NCI-H2227 (cell line): ENCODE results near the gene STAB2.
"Not testable (repeated sequence)": the region's sequence is repeated elsewhere in the genome, so short reads cannot be mapped to it uniquely, and the experiment has no call there.

Source experiments
- DNase-seq: peaks from one replicate; lab custom pipeline; 2025; ENCODE audit not compliant: unreplicated experiment; lab: John Stamatoyannopoulos, UW

Gene STAB2

GRCh38 chr12:103805655-103806360 is 218.7 kb downstream of the STAB2 start:
- DNase-seq, result no peak

GRCh38 chr12:103806803-103807202 is 219.7 kb downstream of the STAB2 start:
- no peak for DNase-seq

GRCh38 chr12:103807561-103808238 is 220.6 kb downstream of the STAB2 start:
- no peak for DNase-seq

GRCh38 chr12:103808239-103808880 is 221.3 kb downstream of the STAB2 start:
- no peak for DNase-seq

- DNase-seq, result no peak
Observed at GRCh38 chr12:103809154-103809553, 222.1 kb downstream of the STAB2 start.

GRCh38 chr12:103809639-103810038 is 222.6 kb downstream of the STAB2 start:
- DNase-seq, result not testable (repeated sequence)

- no peak for DNase-seq
Observed at GRCh38 chr12:103810111-103810510, 223.0 kb downstream of the STAB2 start.

GRCh38 chr12:103811791-103812190 is 224.7 kb downstream of the STAB2 start:
- no peak for DNase-seq

GRCh38 chr12:103812789-103813188 is 225.7 kb downstream of the STAB2 start:
- no peak for DNase-seq

GRCh38 chr12:103813426-103813825 is 226.4 kb downstream of the STAB2 start:
- DNase-seq, result no peak

- DNase-seq, result no peak
Observed at GRCh38 chr12:103813949-103814348, 226.9 kb downstream of the STAB2 start.

- DNase-seq, result no peak
Observed at GRCh38 chr12:103814436-103814835, 227.4 kb downstream of the STAB2 start.
